CD14-positive monocyte (primary cell): ENCODE measurements around the gene SLC18A3. TPM values are rescaled to one million over a fixed set of nuclear protein-coding genes. Genes with fewer than 3 reads are reported as not detected.

Experiments
- DNase-seq, 3 donors: peaks; one replicate each; pipeline ENCODE4 v3.0.0-alpha.2; 2011 to 2022
- H2AFZ ChIP-seq: 2 replicates; pipeline ENCODE4 v1.6.0; 2012; ENCODE audit warnings: mild to moderate bottlenecking, low read depth, low read length, inconsistent platforms; ENCODE audit not compliant: insufficient read depth, poor library complexity, severe bottlenecking
- H3K27ac ChIP-seq, 2 donors: 1 replicate in 1 of 2; 2 replicates in 1 of 2; pipeline ENCODE4 v1.5.1; 2012 to 2013; ENCODE audit warnings: low read length in 2 of 2, control low read depth in 1 of 2, inconsistent platforms in 1 of 2, low read depth in 1 of 2, mild to moderate bottlenecking in 1 of 2
- H3K27me3 ChIP-seq, 2 donors: one replicate each; pipeline versions ENCODE4 v1.6.0 to v1.6.1; 2011 to 2013; ENCODE audit warnings: low read length in 2 of 2; ENCODE audit not compliant: control insufficient read depth in 2 of 2, insufficient read depth in 2 of 2
- H3K36me3 ChIP-seq, 2 donors: replicated peaks in 1 of 2; 1 replicate in 1 of 2; 2 replicates in 1 of 2; pipeline versions ENCODE4 v1.5.1 to v1.6.1; 2012 to 2013; ENCODE audit warnings: low read length in 2 of 2, control low read depth in 1 of 2, inconsistent platforms in 1 of 2, mild to moderate bottlenecking in 1 of 2; ENCODE audit not compliant: insufficient read depth in 2 of 2, control insufficient read depth in 1 of 2
- H3K4me1 ChIP-seq, 2 donors: 1 replicate in 1 of 2; 2 replicates in 1 of 2; pipeline versions ENCODE4 v1.5.1 to v1.6.1; 2012 to 2013; ENCODE audit warnings: low read length in 2 of 2, control low read depth in 1 of 2, inconsistent platforms in 1 of 2, mild to moderate bottlenecking in 1 of 2, moderate library complexity in 1 of 2; ENCODE audit not compliant: insufficient read depth in 2 of 2, control insufficient read depth in 1 of 2
- H3K4me2 ChIP-seq: replicated peaks from 2 replicates; pipeline ENCODE3; 2012; ENCODE audit warnings: low read length, moderate library complexity, mild to moderate bottlenecking; ENCODE audit not compliant: poor library complexity, severe bottlenecking; ENCODE audit errors: extremely low read depth
- H3K4me3 ChIP-seq, 3 experiments: fragments of 200-600 bp in 1 of 3; sonication (generic) in 1 of 3; replicated peaks in 1 of 3; 1 replicate in 2 of 3; 2 replicates in 1 of 3; pipeline ENCODE4 v1.5.1; 2011 to 2013; ENCODE audit warnings: low read length in 3 of 3, mild to moderate bottlenecking in 3 of 3, control low read depth in 2 of 3, low read depth in 2 of 3, inconsistent platforms in 1 of 3, moderate library complexity in 1 of 3
- H3K79me2 ChIP-seq: 2 replicates; pipeline ENCODE4 v1.6.0; 2012; ENCODE audit warnings: mild to moderate bottlenecking, control low read depth, inconsistent platforms, low read length, moderate library complexity; ENCODE audit not compliant: insufficient read depth
- H3K9ac ChIP-seq: 2 replicates; pipeline ENCODE4 v1.6.0; 2017; ENCODE audit warnings: low read length, mild to moderate bottlenecking; ENCODE audit not compliant: insufficient read depth, poor library complexity, severe bottlenecking
- H3K9me3 ChIP-seq, 2 donors: replicated peaks in 1 of 2; 1 replicate in 1 of 2; 2 replicates in 1 of 2; pipeline versions ENCODE4 v1.5.1 to v1.6.1; 2012 to 2013; ENCODE audit warnings: low read length in 2 of 2, control low read depth in 1 of 2; ENCODE audit not compliant: control insufficient read depth in 1 of 2, insufficient read depth in 1 of 2
- H4K20me1 ChIP-seq: 2 replicates; pipeline ENCODE4 v1.6.0; 2012; ENCODE audit warnings: mild to moderate bottlenecking, low read length, control low read depth, moderate library complexity; ENCODE audit not compliant: insufficient read depth
- H3K27ac Mint-ChIP-seq, 7 donors: one replicate each; pipeline ENCODE4 v1.8.0; 2020; ENCODE audit warnings: mild to moderate bottlenecking in 7 of 7, mixed read lengths in 7 of 7, moderate library complexity in 6 of 7, inconsistent platforms in 2 of 7
- H3K27me3 Mint-ChIP-seq, 3 donors: one replicate each; pipeline ENCODE4 v1.8.0; 2021 to 2022; ENCODE audit warnings: low read depth in 3 of 3, mild to moderate bottlenecking in 3 of 3, mixed read lengths in 3 of 3, moderate library complexity in 3 of 3, inconsistent platforms in 1 of 3
- H3K36me3 Mint-ChIP-seq, 2 donors: one replicate each; pipeline ENCODE4 v1.8.0; 2020; ENCODE audit warnings: mixed read lengths in 2 of 2, inconsistent platforms in 1 of 2, mild to moderate bottlenecking in 1 of 2
- H3K4me1 Mint-ChIP-seq: one replicate; pipeline ENCODE4 v1.8.0; 2020; ENCODE audit warnings: mild to moderate bottlenecking, mixed read lengths
- H3K4me3 Mint-ChIP-seq, 2 donors: one replicate each; pipeline ENCODE4 v1.8.0; 2020; ENCODE audit warnings: mild to moderate bottlenecking in 2 of 2, mixed read lengths in 2 of 2, moderate library complexity in 1 of 2
- H3K9me3 Mint-ChIP-seq, 7 donors: one replicate each; pipeline ENCODE4 v1.8.0; 2020 to 2022; ENCODE audit warnings: mixed read lengths in 7 of 7, mild to moderate bottlenecking in 6 of 7, moderate library complexity in 6 of 7, inconsistent platforms in 2 of 7
- CTCF ChIP-seq: fragments of 200-600 bp; IDR thresholded peaks from one replicate; pipeline ENCODE4 v1.8.0; 2022; ENCODE audit warnings: antibody characterized with exemption, mild to moderate bottlenecking
- WGBS: methylation state at CpG from one replicate; pipeline ENCODE4 v1.1.5; 2013; ENCODE audit warnings: missing lambda C conversion rate; ENCODE audit not compliant: insufficient coverage; 5-methylcytosine and 5-hydroxymethylcytosine counted together
- intact Hi-C, 2 donors: fragments of 100-400 bp; cut with micrococcal nuclease; formaldehyde crosslinking; loops; one replicate each; pipeline versions ENCODE4 v1.15.0 to v1.15.1; 2023
- polyA plus RNA-seq, 3 donors: library from polyadenylated mRNA; depleted of rRNA in 1 of 3; unstranded in 2 of 3; stranded (reverse) in 1 of 3; fragments of 300-500 nt in 2 of 3; fragments of >200 nt in 1 of 3; fragmentation: Illumina TruSeq in 2 of 3; gene quantifications; 1 replicate in 2 of 3; 2 replicates in 1 of 3; pipeline ENCODE4 v1.2.3, GENCODE V29; 2012 to 2021

The SLC18A3 gene
- polyA plus RNA-seq, 3 donors: not detected

GRCh38 chr10:49600781-49601400 lies 9.2 kb upstream of the SLC18A3 start:
- Mint-ChIP-seq H3K27ac (no peak overlapping the region), H3K27me3 (peaks cover 5 to 19% (median 14%) of the 10 kb centered on the region in 3 donors), H3K4me3 (no peak overlapping the region), H3K9me3 (no peaks in the 10 kb centered on the region), H3K36me3 (no peaks in the 10 kb centered on the region), H3K4me1 (no peaks in the 10 kb centered on the region)
- no peak for TF ChIP-seq CTCF
- Histone ChIP-seq H4K20me1 (no peaks in the 10 kb centered on the region), H3K4me3 (no peak overlapping the region), H3K4me1 (no peaks in the 10 kb centered on the region), H3K9ac (no peak overlapping the region), H3K9me3 (no peaks in the 10 kb centered on the region), H3K4me2 (no peak overlapping the region), H2AFZ (no peak overlapping the region), H3K36me3 (no peaks in the 10 kb centered on the region), H3K27me3 (no peaks in the 10 kb centered on the region), H3K79me2 (no peaks in the 10 kb centered on the region), H3K27ac (no peak overlapping the region)
- no peak for DNase-seq
- intact Hi-C loops: no loop called here
- 70% methylated on average over 2 of the region's 4 CpGs for WGBS

- 74% methylated on average over 5 of the region's 7 CpGs for WGBS
- no peak for DNase-seq
- no peak overlapping the region for H3K4me3 Mint-ChIP-seq
- H3K4me1 Mint-ChIP-seq: peaks cover 2% of the 10 kb centered on the region
- H3K27ac Mint-ChIP-seq: peak overlapping the region in 1 of 7 donors; percentile 43
- no peaks in the 10 kb centered on the region for H3K4me1 ChIP-seq
- peaks cover 9 to 19% (median 17%) of the 10 kb centered on the region in 3 donors for H3K27me3 Mint-ChIP-seq
- no peaks in the 10 kb centered on the region for H3K9me3 Mint-ChIP-seq
- H4K20me1 ChIP-seq: no peaks in the 10 kb centered on the region
- no peak for TF ChIP-seq CTCF
- H2AFZ ChIP-seq: no peak overlapping the region
- H3K9ac ChIP-seq: no peak overlapping the region
- H3K4me3 ChIP-seq: no peak overlapping the region
- no peaks in the 10 kb centered on the region for H3K9me3 ChIP-seq
- H3K4me2 ChIP-seq: no peak overlapping the region
- H3K79me2 ChIP-seq: no peaks in the 10 kb centered on the region
- H3K36me3 ChIP-seq: no peaks in the 10 kb centered on the region
- no peak overlapping the region for H3K27ac ChIP-seq
- H3K36me3 Mint-ChIP-seq: no peaks in the 10 kb centered on the region
- intact Hi-C loops: no loop called here
- no peaks in the 10 kb centered on the region for H3K27me3 ChIP-seq
Measured at GRCh38 chr10:49601857-49602256, 8.3 kb upstream of the SLC18A3 start.
